ENCODE measurements around the gene RPP30.

RPP30 gene

DNA sequence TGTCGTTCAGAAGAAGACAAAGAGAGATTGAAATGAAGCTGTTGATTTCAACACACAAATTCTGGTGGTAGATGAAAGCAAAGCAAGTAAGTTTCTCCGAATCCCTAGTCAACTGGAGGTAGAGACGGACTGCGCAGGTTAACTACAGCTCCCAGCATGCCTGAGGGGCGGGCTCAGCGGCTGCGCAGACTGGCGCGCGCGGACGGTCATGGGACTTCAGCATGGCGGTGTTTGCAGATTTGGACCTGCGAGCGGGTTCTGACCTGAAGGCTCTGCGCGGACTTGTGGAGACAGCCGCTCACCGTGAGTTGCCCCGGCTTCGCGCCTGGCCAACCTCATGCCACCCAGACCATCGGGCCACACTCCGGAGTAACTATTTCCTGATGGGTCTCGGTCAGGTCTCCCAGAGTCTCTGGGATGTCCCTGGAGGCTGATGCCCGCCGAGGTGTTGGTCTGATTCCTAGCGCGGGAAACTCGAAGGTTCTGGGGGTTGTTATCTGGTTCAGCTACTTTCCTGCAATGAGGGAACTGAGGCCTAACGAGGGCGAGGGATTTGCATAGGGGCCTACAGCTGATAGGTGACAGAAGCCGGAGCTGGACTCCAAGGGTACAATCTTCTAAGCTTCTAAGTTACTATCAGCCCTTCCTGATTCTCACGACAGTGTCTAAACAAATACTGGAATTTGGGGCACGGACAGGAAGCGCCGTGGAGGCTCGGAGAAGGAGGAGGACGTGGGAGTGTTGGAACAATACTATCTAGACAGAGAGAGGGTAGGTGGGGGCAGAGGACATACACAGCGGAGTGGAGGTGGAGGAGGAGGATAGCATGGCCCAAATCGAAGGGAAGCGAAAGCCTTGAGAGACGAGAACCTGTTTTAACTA is at the start of gene RPP30:
Gene RPP30, plus strand, starts transcription at position 209 of the 882 bp plus-strand sequence. Its CDS starts 13 bp downstream, at position 222.
- DNase-seq, result peak; percentile 80

DNA sequence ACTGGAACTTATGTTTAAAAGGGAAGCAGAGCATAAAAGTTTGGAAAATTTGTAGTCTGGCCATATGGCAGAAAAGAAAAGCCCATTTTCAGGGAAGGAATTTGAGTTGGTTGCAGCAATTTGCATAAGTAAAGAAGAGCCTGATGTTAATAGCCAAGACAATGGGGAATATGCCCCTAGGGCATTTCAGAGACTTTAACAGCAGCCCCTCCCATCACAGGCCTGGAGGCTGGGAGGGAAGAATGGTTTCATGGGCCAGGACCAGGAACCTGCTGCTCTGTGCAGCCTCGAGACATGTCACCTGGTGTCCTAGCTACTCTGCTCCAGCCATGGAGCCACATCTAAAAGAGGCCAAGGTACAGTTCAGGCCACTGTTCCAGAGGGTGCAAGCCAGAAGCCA is 49.3 kb upstream of the RPP30 start:
- no peak for DNase-seq

DNA sequence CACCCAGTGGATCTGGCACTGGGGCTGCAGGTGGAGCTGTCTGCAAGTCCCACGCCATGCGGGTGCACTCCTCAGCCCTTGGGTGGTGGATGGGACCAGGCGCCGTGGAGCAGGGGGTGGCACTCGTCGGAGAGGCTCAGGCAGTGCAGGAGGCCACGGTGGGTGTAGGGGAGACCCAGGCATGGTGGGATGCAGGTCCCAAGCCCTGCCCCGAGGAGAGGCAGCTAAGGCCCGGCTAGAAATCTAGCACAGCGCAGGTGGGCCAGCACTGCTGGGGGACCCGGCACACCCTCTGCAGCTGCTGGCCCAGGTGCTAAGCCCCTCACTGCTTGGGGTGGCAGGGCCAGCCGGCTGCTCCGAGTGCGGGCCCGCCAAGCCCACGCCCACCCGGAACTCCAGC is 39.7 kb upstream of the RPP30 start:
- DNase-seq, result no peak

DNA sequence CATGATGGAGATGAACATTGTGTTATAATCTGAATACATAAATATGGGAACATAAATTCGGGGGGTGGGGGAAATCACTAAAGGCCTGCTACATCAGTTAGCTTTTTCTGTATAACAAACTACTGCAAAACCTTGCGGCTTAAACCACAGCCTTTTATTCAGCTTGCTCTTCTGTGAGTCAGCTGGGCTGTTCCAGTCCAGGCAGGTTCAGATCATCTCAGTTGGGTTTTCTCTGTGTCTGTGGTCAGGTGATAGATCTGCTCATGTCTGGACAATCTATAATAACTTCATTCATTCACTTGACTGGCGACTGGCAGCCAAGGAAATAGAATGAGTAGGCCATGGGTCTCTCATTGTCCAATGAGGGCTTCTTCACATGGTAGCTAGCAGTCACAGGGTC is 37.4 kb upstream of the RPP30 start:
- DNase-seq, result no peak

DNA sequence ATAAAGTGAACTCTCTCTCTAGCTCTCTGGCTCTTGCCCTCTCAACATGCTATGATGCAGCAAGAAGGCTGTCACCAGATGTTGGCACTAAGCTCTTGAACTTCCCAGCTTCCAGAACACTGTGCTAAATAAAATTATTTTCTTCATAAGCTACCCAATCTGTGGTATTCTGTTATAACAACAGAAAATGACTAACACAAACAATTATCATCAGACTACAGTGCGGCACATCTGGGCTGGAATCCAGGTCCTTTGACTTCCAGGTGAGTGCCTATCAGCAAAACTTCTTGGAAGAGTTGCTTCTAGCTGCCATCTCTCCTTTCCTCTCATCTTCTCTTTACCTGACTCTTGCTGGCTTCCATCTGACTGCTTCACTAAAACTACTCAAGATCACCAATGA is 34.3 kb upstream of the RPP30 start:
- no peak for DNase-seq

DNA sequence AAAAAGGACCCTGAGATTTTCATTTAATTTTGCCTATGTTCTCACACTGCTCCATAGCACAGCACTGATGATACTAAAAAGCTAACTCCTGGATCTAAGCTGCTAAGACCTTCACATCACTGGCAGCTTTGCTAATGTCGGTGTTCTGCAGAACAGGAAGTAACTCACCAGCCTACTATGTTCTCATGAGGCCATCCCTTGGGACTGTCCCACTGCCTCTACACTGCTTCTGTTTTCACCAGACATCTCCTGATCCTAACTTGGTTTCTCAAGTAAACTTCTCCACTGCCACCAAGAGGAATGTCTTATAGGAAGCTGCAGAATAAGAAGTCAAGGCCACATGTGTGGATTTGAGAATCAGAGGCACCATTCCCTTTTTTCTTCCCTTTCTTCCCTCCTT is 29.0 kb upstream of the RPP30 start:
- DNase-seq, result no peak

DNA sequence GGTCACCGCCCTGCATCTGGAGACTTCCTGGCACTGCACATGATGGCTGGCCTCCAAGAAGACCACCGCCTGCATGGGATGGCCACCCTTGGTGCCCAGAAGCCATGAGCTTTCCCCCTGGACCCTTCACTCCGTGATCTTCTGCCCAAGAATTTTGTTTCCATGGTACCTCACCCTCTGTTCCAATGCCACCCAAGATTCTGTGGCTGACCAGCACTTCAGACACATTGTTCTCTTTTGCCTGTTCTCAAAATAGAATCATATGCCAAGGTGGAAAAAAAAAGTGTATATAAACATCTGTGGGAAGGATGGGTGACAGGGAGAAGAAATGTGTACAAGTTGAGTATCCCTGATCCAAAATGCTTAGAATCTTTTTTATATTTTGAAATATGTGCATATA is 26.0 kb upstream of the RPP30 start:
- no peak for DNase-seq

DNA sequence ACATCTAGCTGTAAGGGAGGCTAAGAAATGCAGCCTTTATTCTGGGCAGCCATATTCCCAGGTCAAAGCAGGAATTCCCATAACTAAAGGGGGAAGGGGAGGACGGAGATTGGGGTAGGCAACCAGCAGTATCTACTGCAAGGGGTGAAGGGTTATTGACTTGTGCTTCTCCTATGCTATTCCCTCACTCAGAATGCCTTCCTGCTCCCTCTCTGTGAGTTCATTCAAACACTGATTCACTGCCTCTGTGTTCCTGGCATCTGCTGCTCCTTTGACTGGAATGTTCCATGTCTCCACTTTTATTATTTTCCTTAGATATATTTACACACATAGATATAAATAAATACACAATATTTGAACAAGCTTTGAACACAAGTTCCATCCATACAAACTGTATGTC is 25.0 kb upstream of the RPP30 start:
- DNase-seq, result no peak

DNA sequence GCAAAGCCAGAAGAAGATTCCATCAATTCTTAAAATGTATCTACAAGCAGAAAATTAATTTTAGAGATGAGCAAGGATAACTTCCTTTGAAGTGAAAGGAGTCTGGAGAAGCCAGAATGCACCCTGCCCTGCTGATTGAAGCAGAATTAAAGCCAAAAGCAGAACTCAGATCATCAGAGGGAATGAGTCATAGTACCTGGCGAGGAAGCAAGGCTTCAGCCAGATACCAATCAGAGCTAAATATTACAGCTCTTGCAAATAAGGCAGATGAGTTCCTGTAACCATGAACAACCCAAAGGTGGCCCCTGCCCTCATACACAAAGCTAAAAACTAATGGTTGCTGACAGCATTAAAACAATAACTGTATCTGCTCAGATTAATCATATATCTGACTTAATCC is 24.3 kb upstream of the RPP30 start:
- peak; percentile 41 for DNase-seq

DNA sequence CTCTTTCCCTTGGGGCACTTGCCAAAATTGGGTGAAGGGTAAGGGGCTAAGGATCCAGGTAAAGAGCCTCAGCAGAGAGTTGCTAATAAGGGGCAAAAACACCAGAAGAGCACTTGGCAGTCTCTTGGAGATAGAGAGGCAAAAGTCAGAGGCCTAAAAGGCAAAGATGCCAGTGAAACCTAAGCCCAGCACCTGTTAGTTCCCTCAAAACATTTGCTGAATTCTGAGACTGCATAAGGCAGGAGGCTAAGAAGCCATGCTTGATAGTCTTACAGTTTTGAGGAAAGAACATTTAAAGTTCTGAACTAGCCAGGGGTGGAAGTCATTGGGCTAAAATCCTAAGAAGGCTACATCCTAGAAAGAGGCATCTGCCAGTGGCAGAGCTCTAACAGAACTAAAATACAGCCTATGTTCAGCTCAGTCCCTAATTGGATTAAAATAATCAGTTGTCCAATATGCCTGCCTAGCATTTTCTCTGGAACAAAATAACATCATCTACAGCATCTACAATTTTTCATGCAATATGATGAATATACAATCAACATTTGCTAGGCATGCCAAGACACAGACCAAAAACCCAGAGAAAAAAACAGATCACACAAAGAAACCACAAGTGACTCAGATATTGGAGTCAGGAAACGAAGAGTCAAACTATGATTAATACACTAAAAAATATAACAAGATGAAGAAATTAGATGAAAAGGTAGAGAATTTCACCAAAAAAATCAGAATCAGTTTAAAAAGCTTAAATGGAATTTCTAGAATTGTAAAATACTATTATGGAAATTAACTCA is 21.6 kb upstream of the RPP30 start:
- DNase-seq, result no peak

DNA sequence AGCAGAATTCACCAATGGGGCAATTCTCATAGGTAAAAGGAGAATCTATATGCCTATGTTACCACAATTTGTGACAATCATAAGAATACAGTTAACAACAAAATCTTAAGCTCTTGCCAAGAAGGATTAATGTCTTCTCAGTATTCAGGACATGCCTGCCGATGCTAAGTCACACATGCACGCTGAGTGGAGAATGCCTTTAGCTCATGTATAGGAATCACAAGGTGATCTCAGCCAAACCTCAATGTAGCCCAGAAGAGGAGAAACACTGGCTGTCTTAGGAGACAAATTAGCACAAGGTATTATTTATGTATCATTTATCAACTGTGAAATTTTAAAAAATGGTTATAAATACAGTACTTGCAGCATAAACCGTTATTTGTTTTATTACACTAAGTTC is 16.6 kb upstream of the RPP30 start:
- DNase-seq, result no peak

DNA sequence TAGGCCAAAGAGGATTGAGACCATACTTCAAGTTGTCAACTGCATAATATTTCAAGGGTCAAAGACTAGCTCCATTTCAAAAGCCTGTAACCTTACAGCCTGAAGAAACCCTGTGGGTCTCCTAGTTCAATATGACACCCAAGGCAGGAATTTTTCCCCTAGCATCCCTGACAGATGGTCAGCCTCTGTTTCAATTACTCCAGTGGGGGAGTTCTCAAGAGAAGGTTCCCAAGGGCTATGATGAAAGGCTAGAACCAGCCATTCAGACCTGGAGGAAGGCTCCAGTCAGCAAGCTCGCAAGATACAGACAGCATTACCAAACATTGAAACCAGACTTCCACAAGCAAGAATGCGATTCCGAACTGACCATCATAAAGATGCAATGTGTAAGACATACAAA is 15.5 kb upstream of the RPP30 start:
- DNase-seq, result no peak

DNA sequence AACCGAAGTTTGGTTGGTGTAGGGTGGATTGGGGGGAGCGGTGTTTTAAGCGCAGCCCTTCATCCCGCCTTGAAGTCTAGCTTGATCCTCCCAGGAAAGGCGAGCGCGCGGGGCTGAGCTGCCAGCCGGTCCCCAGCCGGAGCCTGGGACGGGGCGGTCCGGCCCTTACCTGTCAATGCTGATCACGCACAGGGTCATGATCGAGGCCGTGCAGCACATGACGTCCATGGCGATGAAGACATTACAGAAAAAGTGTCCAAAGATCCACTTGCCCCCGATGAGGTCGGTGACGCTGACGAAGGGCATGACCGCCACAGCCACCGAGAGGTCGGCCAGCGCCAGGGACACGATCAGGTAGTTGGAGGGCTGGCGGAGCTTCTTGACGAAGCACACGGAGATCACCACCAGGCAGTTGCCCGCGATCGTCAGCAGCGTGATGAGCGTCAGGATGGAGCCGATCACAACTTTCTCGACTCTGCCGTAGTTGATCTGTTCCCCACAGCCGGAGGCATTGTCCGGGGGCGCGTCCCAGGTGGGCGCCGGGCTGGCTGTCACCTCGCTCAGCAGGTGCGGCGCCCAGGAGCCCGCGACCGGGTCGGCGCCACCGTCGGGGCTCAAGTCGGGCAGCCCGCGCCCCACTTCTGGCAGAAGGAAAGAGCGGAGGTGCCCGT is 14.7 kb upstream of the RPP30 start:
- no peak for DNase-seq

DNA sequence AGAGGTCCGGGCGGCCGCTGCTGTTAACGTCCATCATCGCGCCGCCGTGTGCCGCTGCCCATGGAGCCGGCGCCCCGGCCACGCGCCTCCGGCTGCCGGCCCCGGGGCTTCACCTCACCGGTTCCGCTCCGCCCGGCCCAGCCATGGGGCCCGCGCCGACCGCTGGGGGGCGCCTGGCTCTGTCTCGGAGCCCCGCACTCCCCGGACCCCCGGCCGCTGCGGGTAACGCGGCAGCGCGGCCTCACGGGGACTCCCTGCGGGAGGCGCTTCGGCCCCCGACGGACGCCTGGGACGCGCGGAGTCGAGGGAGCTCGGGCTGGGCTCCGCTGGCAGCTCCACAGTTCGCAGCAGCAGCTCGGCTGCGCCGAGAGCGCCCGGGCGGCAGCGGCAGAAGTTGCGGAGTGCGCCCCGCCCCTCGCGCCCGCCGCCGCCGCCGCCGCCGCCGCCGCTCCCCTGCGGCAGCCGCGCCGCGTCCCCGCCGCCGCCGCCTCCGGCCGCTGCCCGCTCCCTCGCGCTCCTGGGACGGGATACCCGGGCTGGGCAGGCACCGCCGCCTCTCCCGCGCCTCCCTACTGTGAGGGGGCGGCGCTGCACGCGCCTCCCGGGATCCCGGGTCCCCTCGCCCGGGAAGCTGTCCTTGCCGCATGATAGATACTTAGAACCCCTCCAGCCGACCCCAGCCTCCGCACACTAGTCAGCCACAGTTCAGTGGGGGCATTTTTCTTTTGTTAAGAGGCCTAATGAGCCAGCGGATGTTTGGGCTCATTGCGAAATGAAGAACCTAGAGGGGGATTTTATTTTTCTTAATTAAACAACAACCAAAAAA is 13.9 kb upstream of the RPP30 start, which contains the start of gene HTR7:
Gene HTR7, minus strand, starts transcription at position 405 of the 826 bp plus-strand sequence. Its CDS starts 368 bp downstream, at position 37.
- DNase-seq, result peak; percentile 59

DNA sequence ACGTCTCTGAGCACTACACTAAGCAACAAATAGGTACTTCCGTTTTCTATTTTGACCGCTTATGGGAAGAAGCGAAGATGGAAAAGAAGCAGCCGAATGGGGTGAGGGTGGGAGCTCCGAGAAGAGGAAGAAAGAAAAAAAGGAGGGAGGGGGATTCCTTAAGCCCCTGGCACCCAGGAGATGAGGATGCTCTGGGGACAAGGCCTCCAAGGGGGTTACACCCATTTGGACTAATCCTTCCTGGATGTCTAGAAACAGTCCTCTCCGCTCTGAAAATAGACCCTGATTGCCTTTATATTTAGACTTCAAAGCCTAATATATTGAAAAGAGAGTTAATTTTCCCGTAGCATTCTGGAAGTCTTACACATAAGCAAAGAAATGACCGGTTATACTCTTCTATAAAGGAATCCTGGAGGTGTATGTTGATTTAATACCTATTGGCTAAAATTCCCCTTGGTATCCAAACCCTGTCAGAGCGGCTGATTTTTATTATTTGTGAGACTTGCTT is 13.3 kb upstream of the RPP30 start:
- DNase-seq, result no peak

DNA sequence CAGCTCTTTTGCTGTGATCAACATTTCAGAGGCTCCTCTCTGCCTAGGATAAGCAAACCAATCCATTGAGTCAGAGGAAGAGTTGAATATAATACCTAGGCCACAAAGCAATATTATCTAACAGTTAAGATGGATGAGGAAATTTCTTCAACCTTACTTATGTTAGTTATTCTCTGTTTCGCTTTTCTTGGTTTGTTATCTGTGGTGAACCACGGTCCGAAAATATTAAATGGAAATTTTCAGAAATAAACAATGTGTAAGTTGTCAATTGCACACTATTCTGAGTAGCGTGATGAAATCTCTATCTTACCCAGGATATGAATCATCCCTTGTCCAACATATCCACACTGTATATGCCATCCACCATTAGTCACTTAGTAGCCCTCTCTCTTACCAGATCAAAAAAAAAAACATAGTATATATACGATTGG is 12.4 kb upstream of the RPP30 start:
- DNase-seq, result no peak

DNA sequence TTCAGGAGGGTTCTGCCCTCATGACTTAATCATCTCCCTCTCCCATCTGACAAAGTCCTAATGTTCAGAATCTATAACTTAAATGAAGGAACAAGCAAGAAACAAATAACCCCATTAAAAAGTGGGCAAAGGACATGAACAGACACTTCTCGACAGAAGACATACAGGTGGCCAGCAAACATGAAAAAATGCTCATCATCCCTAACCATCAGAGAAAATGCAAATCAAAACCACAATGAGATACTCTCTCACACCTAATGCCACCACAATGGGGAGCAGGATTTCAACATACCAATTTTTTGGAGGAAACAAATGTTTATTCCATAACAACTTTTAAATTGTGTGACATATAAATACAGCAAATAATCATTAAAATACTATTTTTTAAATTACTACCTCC is 11.0 kb upstream of the RPP30 start:
- no peak for DNase-seq

DNA sequence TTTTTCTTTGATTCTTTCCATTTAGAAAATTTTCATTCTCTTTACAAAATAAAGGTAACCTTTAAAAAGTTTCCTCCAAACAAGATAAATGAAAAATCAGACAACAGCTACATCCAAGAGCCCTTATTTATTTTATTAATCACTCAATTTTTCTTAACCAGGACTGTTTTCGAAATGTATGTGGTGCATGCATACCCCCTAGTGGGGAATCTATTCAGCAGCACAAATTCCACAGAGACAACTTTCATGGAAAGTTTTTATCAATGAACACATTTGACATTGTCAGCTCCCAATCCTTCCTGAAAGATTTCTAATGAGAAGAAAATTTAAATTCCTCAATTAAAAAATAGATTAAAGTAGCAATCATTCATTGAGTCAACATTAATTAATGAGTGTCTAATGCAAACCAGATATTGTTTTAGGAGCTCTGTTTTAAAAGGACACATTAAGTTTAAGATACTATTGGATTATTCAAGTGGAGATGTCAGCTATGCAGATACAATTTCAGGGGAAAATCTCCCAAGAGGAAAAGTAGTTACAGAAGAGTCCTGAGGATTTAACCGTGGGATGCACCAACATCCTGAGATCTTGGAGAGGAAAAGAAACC is 8.8 kb upstream of the RPP30 start:
- DNase-seq, result no peak

DNA sequence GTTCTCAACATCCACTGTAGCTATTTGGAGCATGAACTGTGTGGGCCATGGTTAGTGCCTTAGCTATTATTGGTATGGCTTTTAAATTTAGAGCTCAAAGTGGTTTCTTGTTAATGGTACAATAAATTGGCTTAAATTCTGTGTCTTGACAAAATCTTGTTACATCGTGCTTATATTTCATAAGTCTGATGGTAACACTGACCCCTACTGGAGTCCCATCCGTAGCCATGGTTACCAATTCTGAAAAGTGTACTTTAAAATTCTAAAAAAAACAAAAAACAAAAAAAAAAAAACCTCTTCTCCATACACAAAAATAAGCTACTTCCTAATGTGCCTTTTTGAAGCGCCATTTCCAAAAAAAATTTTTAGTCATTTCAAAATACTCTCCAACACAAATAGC is 6.4 kb upstream of the RPP30 start:
- peak; percentile 26 for DNase-seq

DNA sequence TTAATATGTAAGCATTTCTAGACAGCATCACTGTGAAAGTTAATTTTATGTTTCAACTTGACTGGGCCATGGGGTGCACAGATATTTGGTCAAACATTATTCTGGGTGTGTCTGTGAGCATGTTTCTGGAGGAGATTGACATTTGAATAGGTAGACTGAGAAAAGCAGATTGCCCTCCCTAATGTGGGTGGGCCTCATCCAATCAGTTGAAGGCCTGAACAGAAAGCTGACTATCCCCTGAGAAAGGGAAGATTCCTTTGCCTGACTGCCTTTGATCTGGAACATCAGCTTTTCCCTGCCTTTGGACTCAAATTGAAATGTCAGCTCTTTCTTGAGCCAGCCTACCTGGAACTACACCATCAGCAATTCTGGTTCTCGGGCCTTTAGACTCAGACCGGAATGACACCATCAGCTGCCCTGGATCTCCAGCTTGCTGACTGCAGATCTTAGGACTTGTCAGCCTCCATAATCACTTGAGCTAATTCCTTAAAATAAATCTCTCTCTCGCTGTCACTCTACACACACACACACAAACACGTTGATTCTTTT is 5.7 kb upstream of the RPP30 start:
- DNase-seq, result peak; percentile 74

DNA sequence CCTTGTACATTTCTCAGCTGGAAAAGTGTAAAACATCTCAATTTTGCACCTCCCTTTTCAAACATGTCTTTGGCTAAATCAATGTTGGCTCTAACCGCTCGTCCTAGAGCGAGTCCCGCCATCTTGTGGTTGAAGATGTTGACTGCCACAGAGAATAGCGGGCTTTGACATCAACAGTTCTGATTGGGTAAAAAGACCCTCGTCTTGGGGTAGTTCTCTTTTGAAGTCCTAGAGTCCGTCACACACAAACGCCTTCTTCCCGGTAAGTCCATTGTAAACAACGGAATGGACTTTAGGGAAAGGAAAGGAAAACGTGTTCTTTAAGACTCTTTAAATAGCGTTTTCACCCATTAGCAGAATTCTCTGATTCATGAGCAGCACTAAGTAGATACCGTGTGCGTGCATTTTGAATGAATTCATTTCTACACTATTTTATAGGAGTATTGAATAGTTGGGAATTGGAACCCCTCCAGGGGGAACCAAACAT is 452 bp upstream of the RPP30 start:
- peak; percentile 56 for DNase-seq

Data from RPMI8226 (cell line).